GM19238 (cell line): Measurements from ENCODE around the gene OPTC.
"Not testable (repeated sequence)": the region's sequence is repeated elsewhere in the genome, so short reads cannot be mapped to it uniquely, and the experiment has no call there.

Experiments
- DNase-seq: peaks from one replicate; pipeline ENCODE4 v3.0.0; 2011; ENCODE audit warnings: low spot score; ENCODE audit not compliant: insufficient read length

OPTC gene

GRCh38 chr1:203465146-203465798 is 28.7 kb upstream of the OPTC start:
- DNase-seq: no peak

GRCh38 chr1:203465948-203466347 is 28.0 kb upstream of the OPTC start:
- DNase-seq: no peak

- DNase-seq: not testable (repeated sequence)
These were observed 26.9 kb upstream of the OPTC start for GRCh38 chr1:203466906-203467549.

- no peak for DNase-seq
These were observed 26.4 kb upstream of the OPTC start for GRCh38 chr1:203467550-203467921.

GRCh38 chr1:203468326-203468725 is 25.6 kb upstream of the OPTC start:
- DNase-seq: no peak

GRCh38 chr1:203470240-203470639 is 23.7 kb upstream of the OPTC start:
- DNase-seq: no peak

GRCh38 chr1:203471841-203472240 is 22.1 kb upstream of the OPTC start:
- DNase-seq: no peak

GRCh38 chr1:203473281-203473680 is 20.7 kb upstream of the OPTC start:
- DNase-seq: no peak

GRCh38 chr1:203473781-203474305 is 20.1 kb upstream of the OPTC start:
- no peak for DNase-seq

- DNase-seq: no peak
These were observed 18.7 kb upstream of the OPTC start, which contains the start of gene PRELP for GRCh38 chr1:203475012-203475981. Gene PRELP (plus strand): TSS chr1:203475806. CDS start chr1:203483185, 7,379 bp downstream.

GRCh38 chr1:203476216-203476814 is 17.6 kb upstream of the OPTC start:
- DNase-seq: no peak

- DNase-seq: peak; percentile 16
These were observed 16.2 kb upstream of the OPTC start for GRCh38 chr1:203477748-203478147.

GRCh38 chr1:203478231-203478630 is 15.7 kb upstream of the OPTC start:
- no peak for DNase-seq

- DNase-seq: no peak
These were observed 15.0 kb upstream of the OPTC start for GRCh38 chr1:203478986-203479385.

GRCh38 chr1:203479646-203480045 is 14.3 kb upstream of the OPTC start:
- no peak for DNase-seq

- no peak for DNase-seq
These were observed 13.9 kb upstream of the OPTC start for GRCh38 chr1:203480084-203480483.

- DNase-seq: no peak
These were observed 13.3 kb upstream of the OPTC start for GRCh38 chr1:203480525-203481084.

- DNase-seq: no peak
These were observed 12.8 kb upstream of the OPTC start for GRCh38 chr1:203481196-203481595.

GRCh38 chr1:203486618-203487370 is 7.2 kb upstream of the OPTC start:
- DNase-seq: no peak

GRCh38 chr1:203488539-203488938 is 5.4 kb upstream of the OPTC start:
- DNase-seq: no peak
